Spleen (tissue), 7 donors: ENCODE data around the gene PIP4K2C.

Source experiments
- POLR2AphosphoS5 ChIP-seq, 3 donors: sonication (generic); formaldehyde crosslinking; IDR thresholded peaks; one replicate each; pipeline ENCODE4 v1.5.1; 2017; ENCODE audit warnings: antibody characterized with exemption in 3 of 3
- TF ChIP-seq, protein P1 (sequence below), 11 experiments: fragments of 200-600 bp in 7 of 11; fragments of 450-650 bp in 4 of 11; sonication (generic) in 4 of 11; IDR thresholded peaks in 8 of 11; conservative IDR thresholded peaks in 3 of 11; 1 replicate in 7 of 11; 2 replicates in 4 of 11; pipeline versions ENCODE4 v1.4.0 to v1.8.0; 2016 to 2021; ENCODE audit warnings: antibody characterized with exemption in 11 of 11, inconsistent platforms in 4 of 11, mild to moderate bottlenecking in 1 of 11
- donor health status: DM: no; HTN: no; CAD: no; lungs with moderate emphysema.
- donor health status: DM: no; HTN: no; CAD: no.
- donor health status: DM: no; HTN: no; CAD: no.

DNA sequence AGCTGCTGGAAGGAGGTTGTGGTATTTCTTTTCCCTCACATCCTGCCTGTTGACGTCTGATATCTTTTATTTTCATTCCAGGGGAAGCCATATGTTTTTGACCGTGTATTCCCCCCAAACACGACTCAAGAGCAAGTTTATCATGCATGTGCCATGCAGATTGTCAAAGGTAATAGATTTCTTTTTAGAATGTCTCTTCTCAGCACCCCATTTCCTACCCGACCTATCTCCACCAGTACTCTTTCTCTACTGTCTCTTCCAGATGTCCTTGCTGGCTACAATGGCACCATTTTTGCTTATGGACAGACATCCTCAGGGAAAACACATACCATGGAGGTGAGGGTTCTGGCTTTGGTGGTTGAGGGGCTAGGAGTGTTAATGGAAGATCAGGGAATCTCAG lies 27.6 kb upstream of the PIP4K2C start:
- TF ChIP-seq, protein P1, sequence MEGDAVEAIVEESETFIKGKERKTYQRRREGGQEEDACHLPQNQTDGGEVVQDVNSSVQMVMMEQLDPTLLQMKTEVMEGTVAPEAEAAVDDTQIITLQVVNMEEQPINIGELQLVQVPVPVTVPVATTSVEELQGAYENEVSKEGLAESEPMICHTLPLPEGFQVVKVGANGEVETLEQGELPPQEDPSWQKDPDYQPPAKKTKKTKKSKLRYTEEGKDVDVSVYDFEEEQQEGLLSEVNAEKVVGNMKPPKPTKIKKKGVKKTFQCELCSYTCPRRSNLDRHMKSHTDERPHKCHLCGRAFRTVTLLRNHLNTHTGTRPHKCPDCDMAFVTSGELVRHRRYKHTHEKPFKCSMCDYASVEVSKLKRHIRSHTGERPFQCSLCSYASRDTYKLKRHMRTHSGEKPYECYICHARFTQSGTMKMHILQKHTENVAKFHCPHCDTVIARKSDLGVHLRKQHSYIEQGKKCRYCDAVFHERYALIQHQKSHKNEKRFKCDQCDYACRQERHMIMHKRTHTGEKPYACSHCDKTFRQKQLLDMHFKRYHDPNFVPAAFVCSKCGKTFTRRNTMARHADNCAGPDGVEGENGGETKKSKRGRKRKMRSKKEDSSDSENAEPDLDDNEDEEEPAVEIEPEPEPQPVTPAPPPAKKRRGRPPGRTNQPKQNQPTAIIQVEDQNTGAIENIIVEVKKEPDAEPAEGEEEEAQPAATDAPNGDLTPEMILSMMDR (IDR thresholded peaks at IDR 0.05 in 8 of 11, conservative IDR thresholded peaks at IDR 0.05 in 3 of 11), result no peak
- TF ChIP-seq POLR2AphosphoS5 (IDR thresholded peaks at IDR 0.05), result no peak
